Esophagus muscularis mucosa (tissue), 3 donors: ENCODE results near the gene DPP9.

Source experiments
- POLR2A ChIP-seq: fragments of 450-650 bp; IDR thresholded peaks from one replicate; pipeline ENCODE4 v1.6.1; 2017; ENCODE audit warnings: antibody characterized with exemption, moderate library complexity, mild to moderate bottlenecking, low read depth
- POLR2AphosphoS5 ChIP-seq, 2 donors: sonication (generic); formaldehyde crosslinking; IDR thresholded peaks; one replicate each; pipeline ENCODE4 v1.6.1; 2017; ENCODE audit warnings: antibody characterized with exemption in 2 of 2
- TF ChIP-seq, protein P1 (sequence below), 3 experiments: fragments of 200-600 bp in 2 of 3; fragments of 450-650 bp in 1 of 3; sonication (generic) in 2 of 3; IDR thresholded peaks; one replicate each; pipeline ENCODE4 v1.5.1; 2017 to 2019; ENCODE audit warnings: antibody characterized with exemption in 3 of 3, mild to moderate bottlenecking in 2 of 3, moderate library complexity in 1 of 3

- TF ChIP-seq POLR2AphosphoS5 (IDR thresholded peaks at IDR 0.05) (no peak), POLR2A (no peak)
- TF ChIP-seq, protein P1, sequence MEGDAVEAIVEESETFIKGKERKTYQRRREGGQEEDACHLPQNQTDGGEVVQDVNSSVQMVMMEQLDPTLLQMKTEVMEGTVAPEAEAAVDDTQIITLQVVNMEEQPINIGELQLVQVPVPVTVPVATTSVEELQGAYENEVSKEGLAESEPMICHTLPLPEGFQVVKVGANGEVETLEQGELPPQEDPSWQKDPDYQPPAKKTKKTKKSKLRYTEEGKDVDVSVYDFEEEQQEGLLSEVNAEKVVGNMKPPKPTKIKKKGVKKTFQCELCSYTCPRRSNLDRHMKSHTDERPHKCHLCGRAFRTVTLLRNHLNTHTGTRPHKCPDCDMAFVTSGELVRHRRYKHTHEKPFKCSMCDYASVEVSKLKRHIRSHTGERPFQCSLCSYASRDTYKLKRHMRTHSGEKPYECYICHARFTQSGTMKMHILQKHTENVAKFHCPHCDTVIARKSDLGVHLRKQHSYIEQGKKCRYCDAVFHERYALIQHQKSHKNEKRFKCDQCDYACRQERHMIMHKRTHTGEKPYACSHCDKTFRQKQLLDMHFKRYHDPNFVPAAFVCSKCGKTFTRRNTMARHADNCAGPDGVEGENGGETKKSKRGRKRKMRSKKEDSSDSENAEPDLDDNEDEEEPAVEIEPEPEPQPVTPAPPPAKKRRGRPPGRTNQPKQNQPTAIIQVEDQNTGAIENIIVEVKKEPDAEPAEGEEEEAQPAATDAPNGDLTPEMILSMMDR (IDR thresholded peaks at IDR 0.05), result no peak
These were observed 31.2 kb downstream of the DPP9 start for GRCh38 chr19:4692251-4693077.
